SK-MEL-5 (cell line): ENCODE data around the gene RC3H2. TPM values are rescaled to one million over a fixed set of nuclear protein-coding genes. Genes with fewer than 3 reads are reported as not detected.

ENCODE experiments used
- DNase-seq: peaks from one replicate; pipeline ENCODE4 v3.0.0-alpha.2; 2016; ENCODE audit warnings: low read depth, low spot score
- in situ Hi-C: cut with HindIII; loops from 2 replicates; pipeline ENCODE4 v1.10.0; 2016; ENCODE audit warnings: low sequenced_read_pairs, high pct_unique_total_duplicates, low pct_unique_long_range_greater_than_20kb
- polyA plus RNA-seq, 2 experiments: library from polyadenylated mRNA; depleted of rRNA; stranded (reverse); fragments of >200 nt; gene quantifications; 2 replicates each; pipeline ENCODE4 v1.2.3, GENCODE V29; 2015
- total RNA-seq: library from RNA; depleted of rRNA; stranded (reverse); fragments of >200 nt; shearing (Covaris generic); gene quantifications from 2 replicates; pipeline ENCODE4 v1.2.3, GENCODE V29; 2014; rRNA removed

RC3H2 gene
- total RNA-seq = 42.9 and 44.7 TPM in 2 replicates
- 14.8 and 22.2 TPM in 2 replicates for polyA plus RNA-seq (2015; cell fraction: cytosol; rRNA removed)
- polyA plus RNA-seq (2015; cell fraction: nucleus; rRNA removed) = 27.8 and 40.7 TPM in 2 replicates

DNA sequence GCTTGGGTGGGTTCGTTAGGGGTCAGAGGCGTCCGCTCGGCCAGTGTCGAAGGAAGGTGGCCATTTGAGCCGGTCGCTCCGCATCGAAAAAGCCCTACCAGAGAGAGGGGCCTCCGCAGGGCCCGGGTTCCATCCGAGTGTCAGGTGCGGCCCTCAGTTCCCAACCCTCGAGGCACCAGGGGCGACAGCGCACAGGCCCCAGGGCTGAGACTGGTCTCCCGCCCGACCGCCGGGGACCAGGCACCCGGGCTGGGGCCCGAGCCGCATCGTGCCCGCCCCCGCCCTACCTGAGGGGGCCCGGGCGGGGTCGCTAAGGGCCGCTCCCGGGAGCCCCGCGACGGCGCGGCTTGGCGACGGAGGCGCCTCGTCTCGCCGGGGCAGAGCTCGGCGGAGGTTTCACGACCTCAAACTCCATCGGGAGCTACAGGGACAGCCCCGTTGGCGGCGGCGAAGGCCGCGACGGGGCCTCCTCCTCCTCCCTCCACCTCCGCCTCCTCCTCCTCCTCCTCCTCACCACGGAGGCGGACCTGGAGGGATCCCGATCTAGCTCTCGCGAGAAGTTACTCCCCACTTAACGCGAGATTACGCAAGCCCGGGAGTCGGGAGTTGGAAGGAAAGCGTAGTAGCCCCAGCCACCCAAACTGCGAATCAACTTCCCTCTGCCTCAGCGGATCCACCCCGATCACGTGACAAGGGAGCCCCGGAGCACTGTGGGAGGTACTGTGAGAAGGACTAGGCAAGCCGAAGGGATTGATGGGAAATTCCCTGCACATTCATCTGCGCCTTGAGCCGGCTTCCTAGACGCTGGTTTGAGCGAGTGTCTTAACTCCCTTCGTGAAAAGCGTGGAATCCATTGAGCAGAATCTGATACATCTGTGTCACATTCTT, at the start of gene RC3H2:
RC3H2 (minus strand) TSS at position 537 of the 888 bp plus-strand sequence. CDS start 7,850 bp downstream, outside the sequence.
- in situ Hi-C loops = no loop called here
- peak; percentile 100 for DNase-seq

- peak; percentile 17 for DNase-seq
- in situ Hi-C loops = no loop called here
Observed at GRCh38 chr9:122954253-122954691, 49.1 kb upstream of the RC3H2 start.

- no peak for DNase-seq
- in situ Hi-C loops = no loop called here
Observed at GRCh38 chr9:122951056-122951455, 45.9 kb upstream of the RC3H2 start.

DNA sequence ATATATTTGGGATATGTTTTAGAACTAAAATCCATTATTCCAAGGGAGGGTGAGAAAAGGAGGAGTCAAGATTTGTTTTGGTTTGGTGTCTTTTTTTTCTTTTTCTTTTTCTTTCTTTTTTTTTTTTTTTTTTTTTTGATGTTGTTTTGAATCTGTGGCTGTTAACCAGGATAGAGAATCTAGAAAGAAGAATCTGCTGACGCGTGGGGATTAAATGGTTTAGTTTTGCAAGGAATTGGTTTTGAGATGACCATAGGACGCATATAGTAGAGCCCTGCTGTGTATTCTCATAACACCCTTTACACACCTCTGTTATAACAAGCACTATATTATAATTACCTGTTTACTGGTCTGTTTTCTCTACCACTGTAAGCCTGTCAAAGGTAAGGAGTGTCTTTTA, 45.1 kb upstream of the RC3H2 start:
- no peak for DNase-seq
- in situ Hi-C loops = no loop called here

- in situ Hi-C loops = no loop called here
- no peak for DNase-seq
Observed at GRCh38 chr9:122949696-122950095, 44.5 kb upstream of the RC3H2 start.

- no peak for DNase-seq
Observed at GRCh38 chr9:122948313-122948712, 43.2 kb upstream of the RC3H2 start.

GRCh38 chr9:122946461-122947005, 41.4 kb upstream of the RC3H2 start:
- in situ Hi-C loops = no loop called here
- no peak for DNase-seq

More at GRCh38 chr9:122948313-122948712, 43.2 kb upstream of the RC3H2 start:
- in situ Hi-C loops = no loop called here

GRCh38 chr9:122944960-122945888, 40.1 kb upstream of the RC3H2 start:
- in situ Hi-C loops = no loop called here
- DNase-seq = no peak

- peak; percentile 22 for DNase-seq
- in situ Hi-C loops = no loop called here
Observed at GRCh38 chr9:122941582-122942234, 36.5 kb upstream of the RC3H2 start.

- peak; percentile 98 for DNase-seq
- in situ Hi-C loops = no loop called here
Observed at GRCh38 chr9:122940749-122941581, 35.8 kb upstream of the RC3H2 start, which contains the start of gene RABGAP1. TSS of gene RABGAP1 (plus strand) at chr9:122941020. CDS start at chr9:122957060, 16,040 bp downstream.

GRCh38 chr9:122940454-122940748, 35.2 kb upstream of the RC3H2 start:
- in situ Hi-C loops = no loop called here
- DNase-seq = no peak

GRCh38 chr9:122939601-122940000, 34.4 kb upstream of the RC3H2 start:
- no peak for DNase-seq
- in situ Hi-C loops = no loop called here

DNA sequence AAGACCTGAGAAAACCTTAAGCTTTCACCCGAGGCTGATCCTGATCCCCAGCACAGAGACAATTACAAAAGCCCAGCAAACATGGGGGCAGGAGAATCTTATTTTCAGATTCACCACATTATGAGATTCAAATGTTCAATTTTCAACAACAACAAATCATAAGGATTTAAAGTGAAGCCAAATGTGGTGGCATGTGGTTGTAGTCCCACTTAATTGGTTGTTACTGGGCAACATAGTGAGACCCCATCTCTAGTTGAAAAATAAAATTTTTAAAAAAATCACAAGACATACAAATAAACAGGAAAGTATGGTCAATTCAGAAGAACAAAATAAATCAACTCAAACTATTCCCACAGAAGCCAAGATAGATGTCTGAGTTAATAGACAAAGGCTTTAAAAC, 31.7 kb upstream of the RC3H2 start:
- DNase-seq = no peak
- in situ Hi-C loops = no loop called here

DNA sequence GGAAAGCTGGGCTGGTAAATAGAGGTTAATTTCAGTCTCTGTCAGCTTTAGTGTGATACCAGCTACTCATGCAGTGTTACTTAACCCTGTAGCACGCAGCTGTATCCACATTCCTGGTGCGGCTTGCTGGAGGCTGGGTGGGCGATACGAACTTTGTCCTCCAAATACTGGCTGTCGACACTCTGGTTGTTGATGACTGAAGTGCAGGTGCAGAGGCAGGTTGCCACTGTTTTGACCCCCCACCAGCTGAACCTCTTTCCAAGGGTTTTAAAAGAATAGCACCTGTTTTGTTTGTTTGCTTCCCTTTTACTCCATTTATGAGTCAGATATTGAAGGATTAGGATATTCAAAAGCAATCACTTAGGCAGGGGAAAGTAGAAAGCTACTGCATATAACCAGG, 31.3 kb upstream of the RC3H2 start:
- in situ Hi-C loops = no loop called here
- DNase-seq = no peak

GRCh38 chr9:122931226-122932121, 26.3 kb upstream of the RC3H2 start, which contains the start of gene ZBTB26:
TSS of gene ZBTB26 (minus strand) at chr9:122931512. CDS start at chr9:122919934, 11,578 bp downstream.
- in situ Hi-C loops = no loop called here
- peak; percentile 98 for DNase-seq
